IMR-90 (cell line): ENCODE data around the gene GPRASP1. TPM values are rescaled to one million over a fixed set of nuclear protein-coding genes. Genes with fewer than 3 reads are reported as not detected.

Experiments
- ATAC-seq: fragments of 200-7000 bp; cut with Tn5 transposase; 2 replicates; pipeline ENCODE4 v1.9.1; 2020; ENCODE audit warnings: low read depth, mild to moderate bottlenecking, moderate library complexity
- BruUV-seq: library from RNA; stranded (reverse); fragments of 400-500 nt; replicated peaks from 2 replicates; lab custom pipeline; 2021; lab: Mats Ljungman, UMichigan
- CTCF ChIA-PET: fragments of 300-600 bp; formaldehyde crosslinking; extraction: SDS; loops from one replicate; lab custom pipeline; 2021; ENCODE audit warnings: antibody characterized with exemption; lab: Yijun Ruan, JAX
- POLR2A ChIA-PET: fragments of 300-600 bp; sonication (Branson Sonifier 250); formaldehyde crosslinking; loops from one replicate; lab custom pipeline; 2022; ENCODE audit warnings: antibody characterized with exemption; ENCODE audit not compliant: unreplicated experiment; lab: Charles Lee
- DNase-seq: peaks from one replicate; pipeline ENCODE4 v3.0.0; 2013
- H2AFZ ChIP-seq: replicated peaks from 2 replicates; pipeline ENCODE3; 2013; ENCODE audit warnings: low read length, mild to moderate bottlenecking; ENCODE audit not compliant: poor library complexity
- H2AK5ac ChIP-seq: 2 replicates; pipeline ENCODE4 v1.6.1; 2013; ENCODE audit warnings: low read depth, low read length, inconsistent platforms
- H2AK9ac ChIP-seq: replicated peaks from 2 replicates; pipeline ENCODE3; 2013; ENCODE audit warnings: mild to moderate bottlenecking, low read depth, low read length, moderate library complexity; ENCODE audit not compliant: poor library complexity
- H2BK120ac ChIP-seq: 2 replicates; pipeline ENCODE4 v1.6.1; 2013; ENCODE audit warnings: low read depth, low read length, inconsistent platforms
- H2BK15ac ChIP-seq: 3 replicates; pipeline ENCODE4 v1.6.1; 2013; ENCODE audit warnings: low read depth, low read length, inconsistent platforms
- H2BK20ac ChIP-seq: 2 replicates; pipeline ENCODE4 v1.6.1; 2013; ENCODE audit warnings: low read depth, mild to moderate bottlenecking, inconsistent platforms, low read length, moderate library complexity
- H2BK5ac ChIP-seq: 2 replicates; pipeline ENCODE4 v1.6.1; 2013; ENCODE audit warnings: mild to moderate bottlenecking, low read depth, low read length, inconsistent platforms; ENCODE audit not compliant: poor library complexity, severe bottlenecking
- H3K14ac ChIP-seq: replicated peaks from 2 replicates; pipeline ENCODE4 v1.6.1; 2013; ENCODE audit warnings: low read depth, low read length, inconsistent platforms
- H3K18ac ChIP-seq: 2 replicates; pipeline ENCODE4 v1.6.1; 2013; ENCODE audit warnings: low read depth, low read length, control low read depth
- H3K23ac ChIP-seq: 2 replicates; pipeline ENCODE4 v1.6.1; 2013; ENCODE audit warnings: low read depth, low read length, inconsistent platforms
- H3K27ac ChIP-seq: 2 replicates; pipeline ENCODE4 v1.5.1; 2013; ENCODE audit warnings: mild to moderate bottlenecking, control low read depth, low read length; ENCODE audit not compliant: insufficient read depth
- H3K27me3 ChIP-seq: 2 replicates; pipeline ENCODE4 v1.6.1; 2013; ENCODE audit warnings: low read length; ENCODE audit not compliant: control insufficient read depth, insufficient read depth
- H3K36me3 ChIP-seq: 2 replicates; pipeline ENCODE4 v1.6.1; 2013; ENCODE audit warnings: low read length, mixed read lengths; ENCODE audit not compliant: control insufficient read depth, insufficient read depth
- H3K4ac ChIP-seq: 2 replicates; pipeline ENCODE4 v1.6.1; 2013; ENCODE audit warnings: low read depth, low read length, inconsistent platforms
- H3K4me1 ChIP-seq: 2 replicates; pipeline ENCODE4 v1.6.1; 2013; ENCODE audit warnings: low read length, mixed read lengths; ENCODE audit not compliant: control insufficient read depth, insufficient read depth
- H3K4me2 ChIP-seq: 2 replicates; pipeline ENCODE4 v1.6.1; 2013; ENCODE audit warnings: low read depth, mild to moderate bottlenecking, control low read depth, low read length, moderate library complexity
- H3K4me3 ChIP-seq: 2 replicates; pipeline ENCODE4 v1.5.1; 2013; ENCODE audit warnings: low read depth, mild to moderate bottlenecking, control low read depth, low read length, moderate library complexity; ENCODE audit not compliant: insufficient read depth
- H3K56ac ChIP-seq: 2 replicates; pipeline ENCODE4 v1.6.1; 2013; ENCODE audit warnings: low read length, inconsistent platforms; ENCODE audit not compliant: insufficient read depth; ENCODE audit errors: extremely low read depth
- H3K79me1 ChIP-seq, 2 experiments: 2 replicates each; pipeline ENCODE4 v1.6.1; 2013; ENCODE audit warnings: low read length in 2 of 2, inconsistent platforms in 1 of 2, low read depth in 1 of 2
- H3K9ac ChIP-seq: 2 replicates; pipeline ENCODE4 v1.6.1; 2013; ENCODE audit warnings: low read depth, low read length, control low read depth
- H3K9me1 ChIP-seq: 2 replicates; pipeline ENCODE4 v1.6.1; 2013; ENCODE audit warnings: low read length, inconsistent platforms; ENCODE audit not compliant: insufficient read depth
- H3K9me3 ChIP-seq: 2 replicates; pipeline ENCODE4 v1.6.1; 2013; ENCODE audit warnings: low read length; ENCODE audit not compliant: control insufficient read depth, insufficient read depth
- H4K20me1 ChIP-seq: 2 replicates; pipeline ENCODE4 v1.6.1; 2013; ENCODE audit warnings: low read length, inconsistent platforms; ENCODE audit not compliant: insufficient read depth
- H4K5ac ChIP-seq: 2 replicates; pipeline ENCODE4 v1.6.1; 2013; ENCODE audit warnings: mild to moderate bottlenecking, low read depth, low read length, control low read depth
- H4K8ac ChIP-seq, 2 experiments: 2 replicates each; pipeline ENCODE4 v1.6.1; 2013; ENCODE audit warnings: low read depth in 2 of 2, low read length in 2 of 2, control low read depth in 1 of 2, inconsistent platforms in 1 of 2
- H4K91ac ChIP-seq: 2 replicates; pipeline ENCODE4 v1.6.1; 2013; ENCODE audit warnings: low read depth, low read length, inconsistent platforms; ENCODE audit not compliant: insufficient read depth
- BHLHE40 ChIP-seq: fragments of 150-350 bp; IDR thresholded peaks from 2 replicates; pipeline ENCODE4 v1.6.1; 2016; ENCODE audit warnings: mild to moderate bottlenecking, low read depth, low read length
- CEBPB ChIP-seq: IDR thresholded peaks from 2 replicates; pipeline ENCODE4 v1.6.1; 2012; ENCODE audit warnings: low read depth, low read length, improper control_type of control experiment
- CHD1 ChIP-seq: IDR thresholded peaks from 2 replicates; pipeline ENCODE4 v1.6.1; 2012; ENCODE audit warnings: low read depth, low read length, improper control_type of control experiment
- CTCF ChIP-seq: conservative IDR thresholded peaks from 2 replicates; pipeline ENCODE4 v1.5.1; 2012; ENCODE audit warnings: mild to moderate bottlenecking, low read depth, low read length, improper control_type of control experiment
- ELK1 ChIP-seq: fragments of 150-350 bp; IDR thresholded peaks from 2 replicates; pipeline ENCODE4 v1.6.1; 2016; ENCODE audit warnings: low read depth, mild to moderate bottlenecking, low read length, moderate library complexity, borderline replicate concordance
- FOS ChIP-seq: fragments of 150-350 bp; IDR thresholded peaks from 2 replicates; pipeline ENCODE4 v1.6.1; 2016; ENCODE audit warnings: low read depth, low read length
- MAFK ChIP-seq: IDR thresholded peaks from 2 replicates; pipeline ENCODE4 v1.6.1; 2012; ENCODE audit warnings: low read depth, low read length, improper control_type of control experiment
- MAZ ChIP-seq: IDR thresholded peaks from 2 replicates; pipeline ENCODE4 v1.6.1; 2012; ENCODE audit warnings: low read depth, mild to moderate bottlenecking, low read length, improper control_type of control experiment, moderate library complexity, borderline replicate concordance
- MXI1 ChIP-seq: IDR thresholded peaks from 2 replicates; pipeline ENCODE4 v1.6.1; 2012; ENCODE audit warnings: low read depth, mild to moderate bottlenecking, low read length, moderate library complexity, borderline replicate concordance
- NFE2L2 ChIP-seq: fragments of 150-350 bp; IDR thresholded peaks from 2 replicates; pipeline ENCODE4 v1.6.1; 2016; ENCODE audit warnings: low read depth, mild to moderate bottlenecking, low read length
- POLR2A ChIP-seq: IDR thresholded peaks from 2 replicates; pipeline ENCODE4 v1.6.1; 2012; ENCODE audit warnings: mild to moderate bottlenecking, low read depth, low read length
- RAD21 ChIP-seq: IDR thresholded peaks from 2 replicates; pipeline ENCODE4 v1.6.1; 2012; ENCODE audit warnings: low read length, improper control_type of control experiment
- RCOR1 ChIP-seq: IDR thresholded peaks from 2 replicates; pipeline ENCODE4 v1.6.1; 2012; ENCODE audit warnings: mild to moderate bottlenecking, low read length, improper control_type of control experiment; ENCODE audit not compliant: insufficient replicate concordance
- RFX5 ChIP-seq: IDR thresholded peaks from 2 replicates; pipeline ENCODE4 v1.8.0; 2012; ENCODE audit warnings: low read depth, mild to moderate bottlenecking, low read length, moderate library complexity
- SMC3 ChIP-seq: fragments of 150-350 bp; IDR thresholded peaks from 2 replicates; pipeline ENCODE4 v1.6.1; 2016; ENCODE audit warnings: low read depth, mild to moderate bottlenecking, antibody characterized with exemption, low read length, moderate library complexity
- USF2 ChIP-seq: fragments of 150-350 bp; IDR thresholded peaks from 2 replicates; pipeline ENCODE4 v1.6.1; 2017; ENCODE audit warnings: mild to moderate bottlenecking, antibody characterized with exemption, low read length, low read depth
- WGBS, 2 experiments: methylation state at CpG; one replicate each; pipeline versions ENCODE4 v1.1.5 to v1.1.7; 2013; ENCODE audit warnings: missing lambda C conversion rate in 2 of 2; ENCODE audit not compliant: insufficient read length in 1 of 2; ENCODE audit errors: extremely low coverage in 2 of 2; 5-methylcytosine and 5-hydroxymethylcytosine counted together
- dilution Hi-C: fragments of 300-500 bp; cut with HindIII; formaldehyde crosslinking; loops from one replicate; pipeline ENCODE4 v1.14.3; 2018; ENCODE audit warnings: low sequenced_read_pairs; ENCODE audit not compliant: unreplicated experiment
- in situ Hi-C: fragments of 300-500 bp; cut with MboI; formaldehyde crosslinking; loops from 3 replicates; pipeline ENCODE4 v1.14.3; 2019; ENCODE audit warnings: low sequenced_read_pairs, inconsistent platforms, mixed read lengths
- intact Hi-C: fragments of 100-400 bp; cut with micrococcal nuclease; formaldehyde crosslinking; loops from 2 replicates; pipeline ENCODE4 v1.10.0; 2022
- polyA plus RNA-seq, 3 experiments: library from polyadenylated mRNA; depleted of rRNA; stranded (reverse); fragments of >200 nt; gene quantifications; 2 replicates each; pipeline ENCODE4 v1.2.3, GENCODE V29; 2012; ENCODE audit warnings: low replicate concordance in 1 of 3
- total RNA-seq: library from RNA; depleted of rRNA; stranded (reverse); fragments of >200 nt; gene quantifications from 2 replicates; pipeline ENCODE4 v1.2.3, GENCODE V29; 2012

GPRASP1 gene
- total and polyA plus RNA-seq, 2 of the 4 experiments (the other 2 are of a cell fraction) = 1.3 to 1.5 TPM

- Histone ChIP-seq H2BK120ac (no peak overlapping the region), H4K8ac (no peak overlapping the region), H4K91ac (no peak overlapping the region), H3K79me1 (no peaks in the 10 kb centered on the region), H2AFZ (no peak overlapping the region), H2BK15ac (no peak overlapping the region), H3K36me3 (no peaks in the 10 kb centered on the region), H4K5ac (no peak overlapping the region), H3K9me3 (peaks cover 2% of the 10 kb centered on the region; the same call in 1 of the 2 replicates), H2BK20ac (no peak overlapping the region), H3K27ac (no peak overlapping the region), H3K23ac (no peak overlapping the region), H3K14ac (no peak overlapping the region), H2AK5ac (no peak overlapping the region), H3K9ac (no peak overlapping the region), H3K4me2 (no peak overlapping the region), H2BK5ac (no peak overlapping the region), H3K4me3 (no peak overlapping the region), H3K27me3 (no peaks in the 10 kb centered on the region), H4K20me1 (no peaks in the 10 kb centered on the region), H3K18ac (no peak overlapping the region), H3K9me1 (no peaks in the 10 kb centered on the region), H3K4me1 (no peaks in the 10 kb centered on the region), H3K56ac (no peak overlapping the region), H3K4ac (no peak overlapping the region), H2AK9ac (no peak overlapping the region)
- no peak for ATAC-seq
- TF ChIP-seq CTCF = no peak
- no peak for TF ChIP-seq SMC3
- no peak for TF ChIP-seq MXI1
- TF ChIP-seq ELK1 = no peak
- TF ChIP-seq FOS = no peak
- TF ChIP-seq RFX5 = no peak
- TF ChIP-seq USF2 = no peak
- no peak for TF ChIP-seq BHLHE40
- no peak for TF ChIP-seq MAZ
- TF ChIP-seq RCOR1 = no peak
- no peak for TF ChIP-seq POLR2A
- no peak for TF ChIP-seq CEBPB
- TF ChIP-seq MAFK = no peak
- no peak for TF ChIP-seq NFE2L2
- no peak for TF ChIP-seq CHD1
- TF ChIP-seq RAD21 = no peak
- DNase-seq = no peak
- dilution Hi-C loops = no loop called here
- POLR2A ChIA-PET = no interaction called here
- no CpG with 5 or more reads among the region's 2 CpGs for WGBS, 2 experiments
- BruUV-seq = no TSS peak
- intact Hi-C loops = no loop called here
- in situ Hi-C loops = no loop called here
- CTCF ChIA-PET = interaction anchor here (1.0 kb wide), 1 partner anchor 9 kb away, joined by 3 read pairs; no protein-coding TSS in a partner anchor
Measured at GRCh38 chrX:102684772-102685520, 33.7 kb downstream of the GPRASP1 start.
